Activated CD4-positive, CD25-positive, alpha-beta regulatory T cell (primary cell): ENCODE measurements around the gene PTPRK.

ENCODE experiments used
- DNase-seq, 4 experiments: peaks; one replicate each; lab custom pipeline; 2025; lab: John Stamatoyannopoulos, UW

PTPRK gene

GRCh38 chr6:128343706-128344105, 176.7 kb downstream of the PTPRK start:
- no peak for DNase-seq

- DNase-seq = no peak
Measured at GRCh38 chr6:128339635-128340450, 180.6 kb downstream of the PTPRK start.

- DNase-seq = no peak
Measured at GRCh38 chr6:128337619-128338018, 182.8 kb downstream of the PTPRK start.

- DNase-seq = no peak
Measured at GRCh38 chr6:128336436-128337095, 183.8 kb downstream of the PTPRK start.

GRCh38 chr6:128335963-128336362, 184.4 kb downstream of the PTPRK start:
- DNase-seq = no peak

GRCh38 chr6:128333581-128334223, 186.7 kb downstream of the PTPRK start:
- DNase-seq = no peak

- DNase-seq = no peak
Measured at GRCh38 chr6:128327890-128328289, 192.5 kb downstream of the PTPRK start.

- no peak for DNase-seq
Measured at GRCh38 chr6:128323011-128323410, 197.4 kb downstream of the PTPRK start.

GRCh38 chr6:128319946-128320345, 200.5 kb downstream of the PTPRK start:
- no peak for DNase-seq

GRCh38 chr6:128319157-128319556, 201.2 kb downstream of the PTPRK start:
- DNase-seq = no peak

GRCh38 chr6:128316258-128316929, 204.0 kb downstream of the PTPRK start:
- DNase-seq = no peak

GRCh38 chr6:128314190-128314589, 206.2 kb downstream of the PTPRK start:
- no peak for DNase-seq

- no peak for DNase-seq
Measured at GRCh38 chr6:128311944-128312570, 208.3 kb downstream of the PTPRK start.

GRCh38 chr6:128310451-128310850, 209.9 kb downstream of the PTPRK start:
- no peak for DNase-seq

- DNase-seq = no peak
Measured at GRCh38 chr6:128307671-128308070, 212.7 kb downstream of the PTPRK start.

- no peak for DNase-seq
Measured at GRCh38 chr6:128305976-128306375, 214.4 kb downstream of the PTPRK start.

- no peak for DNase-seq
Measured at GRCh38 chr6:128305228-128305627, 215.2 kb downstream of the PTPRK start.

GRCh38 chr6:128303870-128304269, 216.5 kb downstream of the PTPRK start:
- no peak for DNase-seq

GRCh38 chr6:128302942-128303341, 217.5 kb downstream of the PTPRK start:
- DNase-seq = no peak

GRCh38 chr6:128295670-128296069, 224.7 kb downstream of the PTPRK start:
- DNase-seq = no peak

- no peak for DNase-seq
Measured at GRCh38 chr6:128290221-128290620, 230.2 kb downstream of the PTPRK start.

- DNase-seq = no peak
Measured at GRCh38 chr6:128284128-128284527, 236.3 kb downstream of the PTPRK start.
